ENCODE measurements around the gene DLGAP3.

The DLGAP3 gene

GRCh38 chr1:34865981-34866761 is 63.3 kb downstream of the DLGAP3 start:
- no peaks in the 10 kb centered on the region for H3K4me1 Mint-ChIP-seq
- H3K27ac Mint-ChIP-seq = peak overlapping the region in 1 of 3 experiments; percentile 40
- peaks cover 50% of the 10 kb centered on the region for H3K27me3 Mint-ChIP-seq (ENCODE audit: low read depth)
- H3K4me3 Mint-ChIP-seq = peak overlapping the region; percentile 79 to 84 (median 83)
- H3K36me3 Mint-ChIP-seq (ENCODE audit: low read depth) = no peaks in the 10 kb centered on the region
- TF ChIP-seq CTCF (IDR thresholded peaks at IDR 0.05; ENCODE audit: unreplicated experiment in 3 of 3) = peak; percentile 97 to 99 (median 99)
- H3K9me3 Mint-ChIP-seq = no peaks in the 10 kb centered on the region

- Mint-ChIP-seq H3K27me3 (ENCODE audit: low read depth) (peaks cover 45% of the 10 kb centered on the region), H3K36me3 (ENCODE audit: low read depth) (no peaks in the 10 kb centered on the region), H3K4me3 (peak overlapping the region in 2 of 3 experiments; percentile 26 to 68), H3K4me1 (no peaks in the 10 kb centered on the region), H3K27ac (no peak overlapping the region), H3K9me3 (no peaks in the 10 kb centered on the region)
- TF ChIP-seq CTCF (IDR thresholded peaks at IDR 0.05; ENCODE audit: unreplicated experiment in 3 of 3) = no peak
Observed at GRCh38 chr1:34865573-34865972, 63.9 kb downstream of the DLGAP3 start.

DNA sequence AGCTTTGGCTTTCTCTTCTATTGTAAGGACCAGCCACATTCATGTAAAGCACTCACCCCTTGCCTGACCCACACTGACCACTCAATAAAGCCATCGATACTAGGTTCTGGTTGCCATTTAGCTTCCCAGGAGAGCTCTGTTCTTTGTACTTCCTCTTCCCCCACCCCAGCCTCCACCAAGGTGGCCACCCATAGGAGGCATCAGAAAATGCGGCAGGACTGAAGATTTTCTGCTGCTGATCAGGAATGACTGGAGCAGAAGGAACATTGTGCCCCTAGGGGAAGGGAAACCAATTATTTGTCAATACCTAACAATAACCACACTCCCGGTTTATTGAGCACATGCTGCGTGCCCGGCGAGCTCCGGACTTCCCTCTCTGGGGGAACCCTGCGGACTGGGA is 64.7 kb downstream of the DLGAP3 start:
- no peaks in the 10 kb centered on the region for H3K36me3 Mint-ChIP-seq (ENCODE audit: low read depth)
- H3K27me3 Mint-ChIP-seq (ENCODE audit: low read depth) = peaks cover 42% of the 10 kb centered on the region
- peak overlapping the region; percentile 69 to 85 (median 82) for H3K4me3 Mint-ChIP-seq
- peak overlapping the region in 1 of 3 experiments; percentile 35 for H3K27ac Mint-ChIP-seq
- TF ChIP-seq CTCF (IDR thresholded peaks at IDR 0.05; ENCODE audit: unreplicated experiment in 3 of 3) = no peak
- H3K9me3 Mint-ChIP-seq = no peaks in the 10 kb centered on the region
- peaks cover 3% of the 10 kb centered on the region for H3K4me1 Mint-ChIP-seq

GRCh38 chr1:34863501-34863900 is 65.9 kb downstream of the DLGAP3 start:
- Mint-ChIP-seq H3K9me3 (no peaks in the 10 kb centered on the region), H3K27me3 (ENCODE audit: low read depth) (peaks cover 42% of the 10 kb centered on the region), H3K27ac (no peak overlapping the region), H3K4me1 (peaks cover 12% of the 10 kb centered on the region), H3K36me3 (ENCODE audit: low read depth) (no peaks in the 10 kb centered on the region), H3K4me3 (peak overlapping the region in 2 of 3 experiments; percentile 26 to 67)
- TF ChIP-seq CTCF (IDR thresholded peaks at IDR 0.05; ENCODE audit: unreplicated experiment in 3 of 3) = no peak

GRCh38 chr1:34859446-34860200 is 69.8 kb downstream of the DLGAP3 start, which contains the start of gene SMIM12:
Gene SMIM12 (minus strand): TSS chr1:34859749. CDS start chr1:34855977, 3,772 bp downstream.
- peak within 1 kb of the TSS; percentile 47 to 84 (median 82) for H3K27ac Mint-ChIP-seq

More at GRCh38 chr1:34859446-34860200, 69.8 kb downstream of the DLGAP3 start, which contains the start of gene SMIM12:
- Mint-ChIP-seq H3K4me3 (peak within 1 kb of the TSS; percentile 97 to 98 (median 98)), H3K9me3 (no peaks in the 10 kb centered on the region), H3K27me3 (ENCODE audit: low read depth) (peaks cover 22% of the 10 kb centered on the region), H3K4me1 (peaks cover 24% of the 10 kb centered on the region), H3K36me3 (ENCODE audit: low read depth) (peaks cover 4% of the 10 kb centered on the region)
- TF ChIP-seq CTCF (IDR thresholded peaks at IDR 0.05; ENCODE audit: unreplicated experiment in 3 of 3) = peak; percentile 77 to 87 (median 82)

Data from nephron (organoid).